GM23338 (cell line): Measurements from ENCODE around the gene AGFG2. TPM values are rescaled to one million over a fixed set of nuclear protein-coding genes. Genes with fewer than 3 reads are reported as not detected.

Experiments
- ATAC-seq: fragments of 200-7000 bp; cut with Tn5 transposase; 3 replicates; pipeline ENCODE4 v1.9.1; 2020
- DNase-seq: peaks from one replicate; pipeline ENCODE4 v3.0.0-alpha.2; 2015; ENCODE audit warnings: low spot score
- H2AFZ ChIP-seq: fragments of 200-600 bp; sonication (generic); 2 replicates; pipeline ENCODE4 v1.8.0; 2016; ENCODE audit warnings: antibody characterized with exemption, mild to moderate bottlenecking, moderate library complexity
- H3F3A ChIP-seq: fragments of 200-600 bp; sonication (generic); replicated peaks from 2 replicates; pipeline ENCODE4 v1.8.0; 2017; ENCODE audit warnings: antibody characterized with exemption, mixed run types, low read depth
- H3K27ac ChIP-seq: fragments of 200-600 bp; sonication (generic); 2 replicates; pipeline ENCODE4 v1.6.1; 2016; ENCODE audit warnings: low read depth
- H3K27me3 ChIP-seq: fragments of 200-600 bp; sonication (generic); 2 replicates; pipeline ENCODE4 v1.8.0; 2016; ENCODE audit warnings: mild to moderate bottlenecking, mixed run types, moderate library complexity; ENCODE audit not compliant: insufficient read depth
- H3K36me3 ChIP-seq: fragments of 200-600 bp; sonication (generic); 2 replicates; pipeline ENCODE4 v1.8.0; 2016; ENCODE audit warnings: mild to moderate bottlenecking; ENCODE audit not compliant: insufficient read depth
- H3K4me1 ChIP-seq: fragments of 200-600 bp; sonication (generic); 2 replicates; pipeline ENCODE4 v1.8.0; 2016; ENCODE audit warnings: mild to moderate bottlenecking, moderate library complexity; ENCODE audit not compliant: insufficient read depth
- H3K4me2 ChIP-seq: fragments of 200-600 bp; sonication (generic); 2 replicates; pipeline ENCODE4 v1.7.1; 2017; ENCODE audit warnings: mixed run types
- H3K4me3 ChIP-seq: fragments of 200-600 bp; sonication (generic); 2 replicates; pipeline ENCODE4 v1.6.1; 2016; ENCODE audit warnings: mixed run types
- H3K79me2 ChIP-seq: fragments of 200-600 bp; sonication (generic); replicated peaks from 2 replicates; pipeline ENCODE4 v1.8.0; 2017; ENCODE audit warnings: mild to moderate bottlenecking; ENCODE audit not compliant: insufficient read depth
- H3K9me2 ChIP-seq: fragments of 200-600 bp; sonication (generic); 2 replicates; pipeline ENCODE4 v1.8.0; 2017; ENCODE audit not compliant: insufficient read depth
- H4K20me1 ChIP-seq: fragments of 200-600 bp; sonication (generic); replicated peaks from 2 replicates; pipeline ENCODE4 v1.8.0; 2017; ENCODE audit warnings: mild to moderate bottlenecking; ENCODE audit not compliant: insufficient read depth
- H3K27ac Mint-ChIP-seq: 2 replicates; pipeline ENCODE4 v1.8.0; 2020; ENCODE audit warnings: inconsistent platforms, mild to moderate bottlenecking, moderate library complexity, mixed read lengths
- H3K27me3 Mint-ChIP-seq: 3 replicates; pipeline ENCODE4 v1.8.0; 2022; ENCODE audit warnings: low read depth, mild to moderate bottlenecking, moderate library complexity, mixed read lengths, inconsistent platforms; ENCODE audit not compliant: insufficient read depth, poor library complexity
- H3K36me3 Mint-ChIP-seq: 3 replicates; pipeline ENCODE4 v1.8.0; 2021; ENCODE audit warnings: low read depth, mild to moderate bottlenecking, inconsistent platforms, moderate library complexity, mixed read lengths
- H3K4me1 Mint-ChIP-seq: 3 replicates; pipeline ENCODE4 v1.8.0; 2020; ENCODE audit warnings: mild to moderate bottlenecking, inconsistent platforms, mixed read lengths
- H3K4me3 Mint-ChIP-seq: 3 replicates; pipeline ENCODE4 v1.8.0; 2021; ENCODE audit warnings: moderate library complexity, mild to moderate bottlenecking, inconsistent platforms, mixed read lengths
- H3K9me3 Mint-ChIP-seq: 3 replicates; pipeline ENCODE4 v1.8.0; 2020; ENCODE audit warnings: moderate library complexity, mild to moderate bottlenecking, inconsistent platforms, mixed read lengths
- EZH2 ChIP-seq: fragments of 200-600 bp; sonication (generic); IDR thresholded peaks from one replicate; pipeline ENCODE4 v1.8.0; 2017; ENCODE audit warnings: antibody characterized with exemption, mild to moderate bottlenecking, low read depth; ENCODE audit not compliant: unreplicated experiment
- JUNB ChIP-seq: IDR thresholded peaks from one replicate; pipeline ENCODE4 v1.6.1; 2016; ENCODE audit warnings: antibody characterized with exemption; ENCODE audit not compliant: unreplicated experiment
- POLR2AphosphoS5 ChIP-seq: IDR thresholded peaks from 2 replicates; pipeline ENCODE4 v1.6.1; 2016; ENCODE audit warnings: antibody characterized with exemption, low read depth
- ZNF331 ChIP-seq: fragments of 250-450 bp; sonication (Bioruptor Pico); IDR thresholded peaks from 2 replicates; pipeline ENCODE4 v1.5.0; 2020; ENCODE audit warnings: low read depth, mild to moderate bottlenecking, moderate library complexity
- ZNF462 ChIP-seq: fragments of 250-450 bp; sonication (Bioruptor Pico); IDR thresholded peaks from 2 replicates; pipeline ENCODE4 v1.5.0; 2020; ENCODE audit warnings: mild to moderate bottlenecking, moderate library complexity
- polyA plus RNA-seq: library from polyadenylated mRNA; unstranded; fragments of >200 nt; fragmentation: Nextera tagmentation; extraction: Ambion mirVana; gene quantifications from 2 replicates; pipeline ENCODE4 v1.2.1, GENCODE V29; 2016
- total RNA-seq: library from RNA; depleted of rRNA; stranded (reverse); fragments of >200 nt; shearing (Covaris generic); gene quantifications from 2 replicates; pipeline ENCODE4 v1.2.3, GENCODE V29; 2014
- TF ChIP-seq, protein P1 (sequence below): IDR thresholded peaks from 2 replicates; pipeline ENCODE4 v1.6.1; 2016; ENCODE audit warnings: antibody characterized with exemption

Gene AGFG2
- total and polyA plus RNA-seq, 2 experiments from 2014 or later = 2.3 to 8.9 TPM

- no peak for TF ChIP-seq ZNF462 (CRISPR knock-in tag)
- TF ChIP-seq, protein P1, sequence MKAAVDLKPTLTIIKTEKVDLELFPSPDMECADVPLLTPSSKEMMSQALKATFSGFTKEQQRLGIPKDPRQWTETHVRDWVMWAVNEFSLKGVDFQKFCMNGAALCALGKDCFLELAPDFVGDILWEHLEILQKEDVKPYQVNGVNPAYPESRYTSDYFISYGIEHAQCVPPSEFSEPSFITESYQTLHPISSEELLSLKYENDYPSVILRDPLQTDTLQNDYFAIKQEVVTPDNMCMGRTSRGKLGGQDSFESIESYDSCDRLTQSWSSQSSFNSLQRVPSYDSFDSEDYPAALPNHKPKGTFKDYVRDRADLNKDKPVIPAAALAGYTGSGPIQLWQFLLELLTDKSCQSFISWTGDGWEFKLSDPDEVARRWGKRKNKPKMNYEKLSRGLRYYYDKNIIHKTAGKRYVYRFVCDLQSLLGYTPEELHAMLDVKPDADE = no peak
- TF ChIP-seq POLR2AphosphoS5 = no peak
- no peak for TF ChIP-seq ZNF331 (CRISPR knock-in tag)
Measured at GRCh38 chr7:100582650-100583049, 43.6 kb downstream of the AGFG2 start (continued).

GRCh38 chr7:100583132-100584053 is 44.4 kb downstream of the AGFG2 start:
- Mint-ChIP-seq H3K36me3 (no peaks in the 10 kb centered on the region; the same call in 1 of the 3 replicates), H3K4me3 (peak overlapping the region; percentile 91), H3K27me3 (peaks cover 26% of the 10 kb centered on the region), H3K4me1 (peaks cover 27% of the 10 kb centered on the region), H3K9me3 (no peaks in the 10 kb centered on the region), H3K27ac (peak overlapping the region; percentile 90)
- Histone ChIP-seq H3K27me3 (peaks cover 7% of the 10 kb centered on the region; the same call in 1 of the 2 replicates), H3K4me3 (peak overlapping the region; percentile 98; the same call in 1 of the 2 replicates), H2AFZ (no peak overlapping the region), H3K79me2 (peaks cover 21% of the 10 kb centered on the region), H3F3A (peaks cover 20% of the 10 kb centered on the region), H3K9me2 (no peaks in the 10 kb centered on the region), H3K4me2 (peak overlapping the region; percentile 86), H3K4me1 (peaks cover 17% of the 10 kb centered on the region), H3K27ac (peak overlapping the region; percentile 84; the same call in 1 of the 2 replicates), H4K20me1 (peaks cover 8% of the 10 kb centered on the region; the same call in 1 of the 2 replicates), H3K36me3 (0 out of 2 replicates have a peak, but pooled peaks cover 4% of the 10 kb centered on the region)
- peak; percentile 40 for DNase-seq
- TF ChIP-seq, protein P1 = no peak
- TF ChIP-seq EZH2 (no peak), JUNB (no peak), ZNF331 (CRISPR knock-in tag) (no peak)
- no peak for ATAC-seq
